DOHH2 (cell line): ENCODE results near the gene HIGD2A.

ENCODE experiments used
- H3F3A ChIP-seq: fragments of 200-600 bp; sonication (generic), shearing (Covaris generic); 2 replicates; pipeline ENCODE4 v1.6.0; 2016; ENCODE audit warnings: antibody characterized with exemption, mild to moderate bottlenecking; ENCODE audit not compliant: control insufficient read depth, insufficient read depth
- H3K27ac ChIP-seq: fragments of 200-600 bp; sonication (generic); 2 replicates; pipeline ENCODE4 v1.5.1; 2014; ENCODE audit warnings: low read depth, mild to moderate bottlenecking, low read length, moderate library complexity
- H3K27me3 ChIP-seq: fragments of 200-600 bp; sonication (generic); 2 replicates; pipeline ENCODE4 v1.6.1; 2014; ENCODE audit warnings: mild to moderate bottlenecking, low read length, mixed read lengths; ENCODE audit not compliant: control insufficient read depth
- H3K36me3 ChIP-seq: fragments of 200-600 bp; sonication (generic); 2 replicates; pipeline ENCODE4 v1.6.1; 2014; ENCODE audit warnings: mild to moderate bottlenecking, low read length, moderate library complexity, mixed read lengths; ENCODE audit not compliant: control insufficient read depth
- H3K4me1 ChIP-seq: fragments of 200-600 bp; sonication (generic); 2 replicates; pipeline ENCODE4 v1.6.1; 2014; ENCODE audit warnings: mild to moderate bottlenecking, low read length, mixed read lengths; ENCODE audit not compliant: control insufficient read depth
- H3K4me2 ChIP-seq: fragments of 200-600 bp; sonication (generic); 2 replicates; pipeline ENCODE4 v1.6.0; 2014; ENCODE audit warnings: mild to moderate bottlenecking, low read length, moderate library complexity
- H3K4me3 ChIP-seq: fragments of 200-600 bp; sonication (generic); 2 replicates; pipeline ENCODE4 v1.5.1; 2014; ENCODE audit warnings: mild to moderate bottlenecking, low read length, mixed read lengths
- H3K79me2 ChIP-seq: fragments of 200-600 bp; sonication (generic); 2 replicates; pipeline ENCODE4 v1.6.1; 2014; ENCODE audit warnings: mild to moderate bottlenecking, low read length, mixed read lengths; ENCODE audit not compliant: control insufficient read depth
- H3K9me2 ChIP-seq: fragments of 200-600 bp; sonication (generic); replicated peaks from 2 replicates; pipeline ENCODE4 v1.6.1; 2014; ENCODE audit warnings: mild to moderate bottlenecking, low read length, mixed read lengths; ENCODE audit not compliant: control insufficient read depth
- H3K9me3 ChIP-seq: fragments of 200-600 bp; sonication (generic); 2 replicates; pipeline ENCODE4 v1.6.1; 2014; ENCODE audit warnings: antibody characterized with exemption, low read length, mixed read lengths; ENCODE audit not compliant: control insufficient read depth, insufficient read depth
- H4K20me1 ChIP-seq: fragments of 200-600 bp; sonication (generic); 2 replicates; pipeline ENCODE4 v1.6.0; 2014; ENCODE audit warnings: low read depth, mild to moderate bottlenecking, antibody characterized with exemption, low read length, moderate library complexity; ENCODE audit not compliant: control insufficient read depth, insufficient read depth
- EZH2phosphoT487 ChIP-seq: fragments of 200-600 bp; sonication (generic); IDR thresholded peaks from 2 replicates; pipeline ENCODE4 v1.6.1; 2017; ENCODE audit warnings: borderline replicate concordance, mild to moderate bottlenecking, antibody characterized with exemption, low read length, moderate library complexity, mixed read lengths
- TF ChIP-seq, protein P1 (sequence below): fragments of 200-600 bp; sonication (generic); IDR thresholded peaks from one replicate; pipeline ENCODE4 v1.5.1; 2014; ENCODE audit warnings: antibody characterized with exemption, mild to moderate bottlenecking, low read depth, low read length; ENCODE audit not compliant: poor library complexity, severe bottlenecking

Gene HIGD2A

DNA sequence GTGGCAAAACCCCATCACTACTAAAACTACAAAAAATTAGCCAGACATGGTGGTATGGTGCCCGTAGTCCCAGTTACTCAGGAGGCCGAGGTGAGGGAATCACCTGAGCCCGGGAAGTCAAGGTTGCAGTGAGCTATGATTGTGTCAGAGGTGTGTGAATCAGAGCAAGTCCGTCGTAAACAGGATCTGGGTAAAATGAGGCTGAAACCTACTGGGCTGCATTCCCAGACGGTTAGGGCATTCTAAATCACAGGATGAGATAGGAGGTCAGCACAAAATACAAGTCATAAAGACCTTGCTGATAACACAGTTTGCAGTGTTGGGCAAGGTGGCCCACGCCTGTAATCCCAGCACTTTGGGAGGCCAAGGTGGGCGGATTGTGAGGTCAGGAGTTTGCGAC is 29.7 kb downstream of the HIGD2A start:
- H3K9me2 ChIP-seq, result no peaks in the 10 kb centered on the region
- peaks cover 9% of the 10 kb centered on the region; the same call in 1 of the 2 replicates for H3K9me3 ChIP-seq
- H3K27me3 ChIP-seq, result peaks cover 5% of the 10 kb centered on the region
- H4K20me1 ChIP-seq, result no peaks in the 10 kb centered on the region
- H3K36me3 ChIP-seq, result no peaks in the 10 kb centered on the region
- H3K79me2 ChIP-seq, result peaks cover 7% of the 10 kb centered on the region
- TF ChIP-seq, protein P1, sequence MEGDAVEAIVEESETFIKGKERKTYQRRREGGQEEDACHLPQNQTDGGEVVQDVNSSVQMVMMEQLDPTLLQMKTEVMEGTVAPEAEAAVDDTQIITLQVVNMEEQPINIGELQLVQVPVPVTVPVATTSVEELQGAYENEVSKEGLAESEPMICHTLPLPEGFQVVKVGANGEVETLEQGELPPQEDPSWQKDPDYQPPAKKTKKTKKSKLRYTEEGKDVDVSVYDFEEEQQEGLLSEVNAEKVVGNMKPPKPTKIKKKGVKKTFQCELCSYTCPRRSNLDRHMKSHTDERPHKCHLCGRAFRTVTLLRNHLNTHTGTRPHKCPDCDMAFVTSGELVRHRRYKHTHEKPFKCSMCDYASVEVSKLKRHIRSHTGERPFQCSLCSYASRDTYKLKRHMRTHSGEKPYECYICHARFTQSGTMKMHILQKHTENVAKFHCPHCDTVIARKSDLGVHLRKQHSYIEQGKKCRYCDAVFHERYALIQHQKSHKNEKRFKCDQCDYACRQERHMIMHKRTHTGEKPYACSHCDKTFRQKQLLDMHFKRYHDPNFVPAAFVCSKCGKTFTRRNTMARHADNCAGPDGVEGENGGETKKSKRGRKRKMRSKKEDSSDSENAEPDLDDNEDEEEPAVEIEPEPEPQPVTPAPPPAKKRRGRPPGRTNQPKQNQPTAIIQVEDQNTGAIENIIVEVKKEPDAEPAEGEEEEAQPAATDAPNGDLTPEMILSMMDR, result no peak
- no peak for TF ChIP-seq EZH2phosphoT487
- H3K4me1 ChIP-seq, result peaks cover 18% of the 10 kb centered on the region
- H3K27ac ChIP-seq, result no peak overlapping the region
- peaks cover 11% of the 10 kb centered on the region for H3F3A ChIP-seq
- H3K4me3 ChIP-seq, result no peak overlapping the region
- no peak overlapping the region for H3K4me2 ChIP-seq

DNA sequence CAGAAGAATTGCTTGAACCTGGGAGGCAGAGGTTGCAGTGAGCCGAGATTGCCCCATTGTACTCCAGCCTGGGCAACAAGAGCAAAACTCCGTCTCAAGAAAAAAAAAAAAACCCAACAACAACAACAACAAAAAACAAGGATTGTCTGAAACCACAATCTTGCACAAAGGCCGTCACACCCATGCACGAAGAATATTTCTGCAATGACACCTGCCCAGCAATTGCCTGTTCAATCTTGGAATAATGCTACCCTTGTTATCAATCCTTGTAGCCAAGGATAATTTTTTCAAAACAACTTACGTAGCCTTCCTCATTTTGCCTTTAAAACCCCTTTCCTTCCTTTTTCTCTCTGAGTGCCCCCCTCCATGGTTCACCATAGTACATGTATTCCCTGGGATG is 31.5 kb downstream of the HIGD2A start:
- no peak for TF ChIP-seq EZH2phosphoT487
- TF ChIP-seq, protein P1, result no peak

DNA sequence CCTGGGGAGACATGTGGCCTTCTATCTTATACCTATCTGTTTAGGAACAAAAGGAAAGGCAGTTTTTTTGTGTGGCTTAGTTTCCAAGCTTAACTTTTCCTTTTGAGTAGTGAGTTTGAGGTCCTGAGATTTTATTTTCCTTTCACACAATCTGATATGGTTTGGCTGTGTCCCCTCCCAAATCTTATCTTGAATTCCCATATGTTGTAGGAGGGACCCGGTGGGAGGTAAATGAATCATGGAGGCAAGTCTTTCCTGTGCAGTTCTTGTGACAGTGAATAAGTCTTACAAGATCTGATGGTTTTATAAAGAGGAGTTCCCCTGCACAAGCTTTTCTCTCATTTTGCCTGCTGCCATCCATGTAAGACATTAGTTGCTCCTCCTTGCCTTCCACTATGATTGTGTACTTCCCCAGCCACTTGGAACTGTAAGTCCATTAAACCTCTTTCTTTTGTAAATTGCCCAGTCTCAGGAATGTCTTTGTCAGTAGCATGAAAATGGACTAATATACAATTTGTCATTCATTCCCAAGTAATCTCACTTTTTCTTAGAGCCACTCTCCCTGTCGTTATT is 32.5 kb downstream of the HIGD2A start:
- Histone ChIP-seq H3K4me1 (peaks cover 8% of the 10 kb centered on the region), H3K27me3 (peaks cover 5% of the 10 kb centered on the region), H3K79me2 (peaks cover under 1% of the 10 kb centered on the region; the same call in 1 of the 2 replicates), H4K20me1 (no peaks in the 10 kb centered on the region), H3K9me2 (no peaks in the 10 kb centered on the region), H3K4me3 (no peak overlapping the region), H3F3A (no peaks in the 10 kb centered on the region), H3K9me3 (peaks cover 9% of the 10 kb centered on the region; the same call in 1 of the 2 replicates), H3K27ac (no peak overlapping the region), H3K4me2 (no peak overlapping the region), H3K36me3 (no peaks in the 10 kb centered on the region)
- TF ChIP-seq, protein P1, result no peak
- no peak for TF ChIP-seq EZH2phosphoT487

More for the DNA sequence above, 31.5 kb downstream of the HIGD2A start:
- no peaks in the 10 kb centered on the region for H3K9me2 ChIP-seq
- H3K27ac ChIP-seq, result no peak overlapping the region
- H3K79me2 ChIP-seq, result peaks cover 7% of the 10 kb centered on the region
- H3F3A ChIP-seq, result peaks cover 7% of the 10 kb centered on the region
- H3K4me3 ChIP-seq, result no peak overlapping the region
- H3K4me1 ChIP-seq, result peaks cover 16% of the 10 kb centered on the region
- peaks cover 5% of the 10 kb centered on the region for H3K27me3 ChIP-seq
- H3K9me3 ChIP-seq, result peaks cover 9% of the 10 kb centered on the region; the same call in 1 of the 2 replicates
- no peak overlapping the region for H3K4me2 ChIP-seq
- no peaks in the 10 kb centered on the region for H3K36me3 ChIP-seq
- no peaks in the 10 kb centered on the region for H4K20me1 ChIP-seq

DNA sequence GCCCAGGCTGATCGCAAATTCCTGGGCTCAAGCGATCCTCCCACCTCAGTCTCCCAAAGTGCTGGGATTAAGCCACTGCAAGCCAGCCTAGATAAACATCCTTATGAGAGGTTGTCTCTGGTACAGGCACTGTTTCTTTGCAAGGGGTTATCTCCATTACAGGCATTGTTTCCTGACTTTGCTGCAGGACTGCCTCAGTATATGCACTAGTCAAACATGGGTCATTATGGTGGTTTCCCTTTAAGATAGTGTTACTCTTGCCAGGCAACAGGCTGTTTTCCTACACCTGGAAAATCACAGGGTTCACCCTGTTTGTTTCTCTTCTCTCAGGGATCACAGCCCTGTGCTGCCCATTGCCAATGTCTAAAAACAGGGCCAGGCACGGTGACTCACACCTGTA is 35.6 kb downstream of the HIGD2A start:
- no peaks in the 10 kb centered on the region for H3K4me1 ChIP-seq
- H3K27me3 ChIP-seq, result peaks cover 5% of the 10 kb centered on the region
- H3K79me2 ChIP-seq, result no peaks in the 10 kb centered on the region
- H3K4me3 ChIP-seq, result no peak overlapping the region
- H3K4me2 ChIP-seq, result no peak overlapping the region
- no peaks in the 10 kb centered on the region for H3K36me3 ChIP-seq
- H3K27ac ChIP-seq, result no peak overlapping the region
- no peaks in the 10 kb centered on the region for H4K20me1 ChIP-seq
- TF ChIP-seq, protein P1, result no peak
- no peak for TF ChIP-seq EZH2phosphoT487
- H3K9me3 ChIP-seq, result peaks cover 9% of the 10 kb centered on the region; the same call in 1 of the 2 replicates
- no peaks in the 10 kb centered on the region for H3K9me2 ChIP-seq
- H3F3A ChIP-seq, result no peaks in the 10 kb centered on the region
